GM12878 (cell line): ENCODE measurements around the gene FLT4. TPM values are rescaled to one million over a fixed set of nuclear protein-coding genes. Genes with fewer than 3 reads are reported as not detected.
"Not testable (repeated sequence)": the region's sequence is repeated elsewhere in the genome, so short reads cannot be mapped to it uniquely, and the experiment has no call there.

Source experiments
- ATAC-seq: fragments of 200-7000 bp; cut with Tn5 transposase; 3 replicates; pipeline ENCODE4 v1.9.1; 2020; ENCODE audit warnings: mild to moderate bottlenecking, moderate library complexity
- BruUV-seq: library from RNA; stranded (reverse); fragments of 400-500 nt; replicated peaks from 2 replicates; lab custom pipeline; 2021; lab: Mats Ljungman, UMichigan
- CTCF ChIA-PET: fragments of 300-600 bp; sonication (Branson Sonifier 250); formaldehyde crosslinking; extraction: SDS; loops from one replicate; lab custom pipeline; 2021; ENCODE audit warnings: inconsistent platforms; lab: Yijun Ruan, JAX
- POLR2A ChIA-PET: fragments of 350-600 bp; formaldehyde crosslinking; extraction: SDS; loops from one replicate; lab custom pipeline; 2021; ENCODE audit warnings: inconsistent platforms; lab: Charles Lee
- RAD21 ChIA-PET: fragments of 300-600 bp; sonication (Branson Sonifier 250); formaldehyde crosslinking; loops from one replicate; lab custom pipeline; 2023; ENCODE audit warnings: antibody characterized with exemption; ENCODE audit not compliant: unreplicated experiment; lab: Charles Lee
- SMC1A ChIA-PET: fragments of 300-600 bp; sonication (Branson Sonifier 250); formaldehyde crosslinking; loops from one replicate; lab custom pipeline; 2023; ENCODE audit not compliant: unreplicated experiment, uncharacterized antibody; lab: Charles Lee
- DNase-seq: peaks from one replicate; pipeline ENCODE4 v3.0.0-alpha.2; 2011; ENCODE audit warnings: low read depth, low spot score
- FAIRE-seq: peaks from 3 replicates; lab custom pipeline; 2011; peaks lifted over from hg19 to GRCh38; lab: Jason Lieb, UNC
- H2AFZ ChIP-seq: 2 replicates; pipeline ENCODE4 v1.6.0; 2011; ENCODE audit warnings: low read depth, low read length, control low read depth; ENCODE audit not compliant: control insufficient read depth
- H3K27ac ChIP-seq: 2 replicates; pipeline ENCODE4 v1.5.1; 2011; ENCODE audit warnings: control low read depth; ENCODE audit not compliant: control insufficient read depth, insufficient read depth
- H3K27me3 ChIP-seq, 2 experiments: replicated peaks in 1 of 2; 2 replicates each; pipeline versions ENCODE4 v1.6.0 to v1.6.1; 2011; ENCODE audit warnings: low read length in 1 of 2; ENCODE audit not compliant: control insufficient read depth in 2 of 2, insufficient read depth in 2 of 2
- H3K36me3 ChIP-seq, 2 experiments: 2 replicates each; pipeline ENCODE4 v1.5.1; 2011; ENCODE audit warnings: low read length in 1 of 2; ENCODE audit not compliant: control insufficient read depth in 2 of 2, insufficient read depth in 2 of 2
- H3K4me1 ChIP-seq: 2 replicates; pipeline ENCODE4 v1.6.1; 2011; ENCODE audit warnings: mild to moderate bottlenecking, low read length, moderate library complexity, mixed read lengths; ENCODE audit not compliant: control insufficient read depth, insufficient read depth
- H3K4me2 ChIP-seq: 2 replicates; pipeline ENCODE4 v1.6.0; 2011; ENCODE audit warnings: control low read depth; ENCODE audit not compliant: control insufficient read depth, insufficient read depth
- H3K4me3 ChIP-seq: fragments of 200-600 bp; sonication (generic); 2 replicates; pipeline ENCODE4 v1.5.1; 2016
- H3K79me2 ChIP-seq: 2 replicates; pipeline ENCODE4 v1.6.0; 2011; ENCODE audit warnings: low read length; ENCODE audit not compliant: control insufficient read depth, insufficient read depth
- H3K9ac ChIP-seq: 2 replicates; pipeline ENCODE4 v1.8.0; 2011; ENCODE audit warnings: low read length, control low read depth, mixed read lengths; ENCODE audit not compliant: control insufficient read depth, insufficient read depth
- H3K9me3 ChIP-seq: replicated peaks from 3 replicates; pipeline ENCODE4 v1.5.1; 2011; ENCODE audit warnings: mild to moderate bottlenecking, low read length; ENCODE audit not compliant: control insufficient read depth, insufficient read depth
- H4K20me1 ChIP-seq: 2 replicates; pipeline ENCODE4 v1.6.0; 2011; ENCODE audit not compliant: control insufficient read depth, insufficient read depth
- ESRRA ChIP-seq: IDR thresholded peaks from 2 replicates; pipeline ENCODE4 v1.6.1; 2012; ENCODE audit warnings: mild to moderate bottlenecking, low read length, improper control_type of control experiment
- MEF2B ChIP-seq: fragments of 450-650 bp; IDR thresholded peaks from 2 replicates; pipeline ENCODE4 v1.6.1; 2018; ENCODE audit warnings: mild to moderate bottlenecking, moderate library complexity; ENCODE audit not compliant: partially characterized antibody, poor library complexity, severe bottlenecking
- MYC ChIP-seq: IDR thresholded peaks from 2 replicates; pipeline ENCODE4 v1.6.1; 2011; ENCODE audit warnings: mild to moderate bottlenecking, low read length, moderate library complexity, inconsistent platforms; ENCODE audit not compliant: insufficient read depth, insufficient replicate concordance, insufficient read length, severe bottlenecking
- TCF7 ChIP-seq: IDR thresholded peaks from 2 replicates; pipeline ENCODE4 v1.6.1; 2014; ENCODE audit warnings: antibody characterized with exemption, borderline replicate concordance
- WRNIP1 ChIP-seq: IDR thresholded peaks from 2 replicates; pipeline ENCODE4 v1.6.1; 2011; ENCODE audit warnings: low read depth, low read length, improper control_type of control experiment, borderline replicate concordance
- ZNF217 ChIP-seq: fragments of 450-650 bp; IDR thresholded peaks from 2 replicates; pipeline ENCODE4 v1.6.1; 2017; ENCODE audit warnings: antibody characterized with exemption, mild to moderate bottlenecking
- WGBS: methylation state at CpG from one replicate; pipeline ENCODE4 v1.1.6; 2016; ENCODE audit warnings: low lambda C conversion rate; ENCODE audit not compliant: insufficient replicate concordance, insufficient coverage; ENCODE audit errors: missing lambda C conversion rate; 5-methylcytosine and 5-hydroxymethylcytosine counted together
- in situ Hi-C: fragments of 300-500 bp; cut with MboI; formaldehyde crosslinking; loops from 9 replicates; pipeline ENCODE4 v1.14.3; 2018; ENCODE audit warnings: mixed read lengths
- intact Hi-C: fragments of 100-400 bp; cut with micrococcal nuclease; formaldehyde crosslinking; loops from one replicate; pipeline ENCODE4 v1.14.2; 2022; ENCODE audit not compliant: unreplicated experiment
- polyA plus RNA-seq, 11 experiments: library from polyadenylated mRNA; depleted of rRNA in 4 of 11; unstranded in 6 of 11; stranded (reverse) in 5 of 11; fragments of >200 nt; fragmentation: Nextera tagmentation in 4 of 11; fragmentation: Illumina TruSeq in 1 of 11; extraction: Ambion mirVana in 4 of 11; extraction: Trizol in 1 of 11; gene quantifications; 1 replicate in 1 of 11; 2 replicates in 10 of 11; pipeline versions ENCODE4 v1.2.1 to v1.2.3, GENCODE V29; 2011 to 2016; ENCODE audit warnings: inconsistent platforms in 2 of 11, missing spikeins in 2 of 11, low read depth in 1 of 11
- total RNA-seq, 4 experiments: library from RNA; depleted of rRNA in 3 of 4; stranded (reverse); fragments of >200 nt in 3 of 4; fragmentation: Illumina TruSeq in 1 of 4; extraction: Trizol in 1 of 4; gene quantifications; 2 replicates each; pipeline versions ENCODE4 v1.2.1 to v1.2.3, GENCODE V29; 2013 to 2021

The FLT4 gene
- total and polyA plus RNA-seq, 10 of the 15 experiments (the other 5 are each of a cell fraction or from before 2014, with no cell fraction given): 0.18 TPM; not detected in 9

GRCh38 chr5:180682560-180682959, 33.2 kb upstream of the FLT4 start:
- H3K9me3 ChIP-seq: no peaks in the 10 kb centered on the region
- CTCF ChIA-PET: no interaction called here
- TF ChIP-seq TCF7 (no peak), MYC (no peak), WRNIP1 (no peak), ZNF217 (no peak), ESRRA (no peak), MEF2B (no peak)
- TF ChIP-seq, all 136 proteins: peak for 0
- no peaks in the 10 kb centered on the region for H3K4me1 ChIP-seq
- H4K20me1 ChIP-seq: no peaks in the 10 kb centered on the region
- SMC1A ChIA-PET: no interaction called here
- no peaks in the 10 kb centered on the region; a peak in 1 of 4 replicates for H3K27me3 ChIP-seq
- intact Hi-C loops: no loop called here
- no TSS peak for BruUV-seq
- H3K4me3 ChIP-seq: no peak overlapping the region
- in situ Hi-C loops: no loop called here
- RAD21 ChIA-PET: no interaction called here
- no peak for DNase-seq
- H3K36me3 ChIP-seq: no peaks in the 10 kb centered on the region
- no peak for ATAC-seq
- H3K9ac ChIP-seq: no peak overlapping the region
- no peak overlapping the region for H2AFZ ChIP-seq
- no peak for FAIRE-seq
- no peak overlapping the region for H3K4me2 ChIP-seq
- no peaks in the 10 kb centered on the region for H3K79me2 ChIP-seq
- WGBS: 29% methylated on average over 8 of the region's 8 CpGs
- POLR2A ChIA-PET: no interaction called here
- H3K27ac ChIP-seq: no peak overlapping the region

DNA sequence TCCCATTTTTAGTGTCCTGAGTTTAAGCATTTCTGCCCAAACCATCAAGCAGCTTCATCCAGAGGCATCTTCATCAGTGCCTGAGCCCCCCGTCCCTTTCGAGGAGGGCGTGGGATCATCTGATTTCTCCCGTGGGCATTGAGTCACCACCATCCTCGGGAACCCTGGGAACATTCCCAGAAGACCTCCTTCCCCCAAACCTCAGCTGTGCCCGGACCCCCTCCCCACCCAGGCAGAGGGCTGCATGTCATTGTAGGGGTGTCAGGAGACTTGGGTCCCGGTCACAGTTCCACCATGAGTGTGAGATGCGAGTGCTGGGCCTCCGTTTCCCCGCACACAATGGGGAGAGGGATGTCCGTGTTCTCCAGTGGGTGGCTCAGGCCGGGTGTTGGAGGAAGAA, 32.6 kb upstream of the FLT4 start:
- ATAC-seq, H3K36me3 ChIP-seq, DNase-seq, H3K27ac ChIP-seq, H3K9me3 ChIP-seq, H3K79me2 ChIP-seq, in situ Hi-C loops, H3K4me1 ChIP-seq, SMC1A ChIA-PET, FAIRE-seq, BruUV-seq, H4K20me1 ChIP-seq, POLR2A ChIA-PET, H3K9ac ChIP-seq, H3K4me2 ChIP-seq, H2AFZ ChIP-seq, H3K4me3 ChIP-seq, CTCF ChIA-PET, H3K27me3 ChIP-seq, RAD21 ChIA-PET, intact Hi-C loops: not testable (repeated sequence)
- WGBS: 7% methylated on average over 12 of the region's 12 CpGs

DNA sequence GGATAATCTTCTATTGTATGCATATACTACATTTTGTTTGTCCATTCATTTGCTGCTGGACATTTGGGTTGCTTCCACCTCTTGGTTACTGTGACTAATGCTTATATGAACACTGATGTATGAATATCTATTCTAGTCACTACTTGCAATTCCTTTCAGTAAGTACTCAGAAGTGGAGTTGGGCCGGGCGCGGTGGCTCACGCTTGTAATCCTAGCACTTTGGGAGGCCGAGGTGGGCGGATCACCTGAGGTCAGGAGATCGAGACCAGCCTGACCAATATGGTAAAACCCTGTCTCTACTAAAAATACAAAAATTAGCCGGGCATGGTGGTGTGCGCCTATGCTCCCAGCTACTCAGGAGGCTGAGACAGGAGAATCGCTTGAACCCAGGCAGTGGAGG, 28.9 kb upstream of the FLT4 start:
- ATAC-seq, in situ Hi-C loops, BruUV-seq, H3K27ac ChIP-seq, H3K9ac ChIP-seq, CTCF ChIA-PET, FAIRE-seq, H2AFZ ChIP-seq, SMC1A ChIA-PET, H3K4me2 ChIP-seq, H4K20me1 ChIP-seq, H3K79me2 ChIP-seq, H3K4me1 ChIP-seq, POLR2A ChIA-PET, H3K36me3 ChIP-seq, DNase-seq, RAD21 ChIA-PET, H3K27me3 ChIP-seq, H3K9me3 ChIP-seq, intact Hi-C loops, H3K4me3 ChIP-seq: not testable (repeated sequence)
- WGBS: 65% methylated on average over 10 of the region's 10 CpGs
